AG09309 (cell line): ENCODE results near the gene CEACAM8.

ENCODE experiments used
- DNase-seq: peaks from one replicate; pipeline ENCODE4 v3.0.0-alpha.2; 2010; ENCODE audit warnings: low read depth
- H3K4me3 ChIP-seq: 2 replicates; pipeline ENCODE4 v1.5.1; 2011; ENCODE audit warnings: mild to moderate bottlenecking, low read depth, low read length, moderate library complexity; ENCODE audit not compliant: control insufficient read depth
- TF ChIP-seq, protein P1 (sequence below): IDR thresholded peaks from 2 replicates; pipeline ENCODE4 v1.5.1; 2011; ENCODE audit warnings: mild to moderate bottlenecking, low read depth, low read length, inconsistent platforms; ENCODE audit not compliant: insufficient read depth, control insufficient read depth; ENCODE audit errors: missing control alignments

CEACAM8 gene

DNA sequence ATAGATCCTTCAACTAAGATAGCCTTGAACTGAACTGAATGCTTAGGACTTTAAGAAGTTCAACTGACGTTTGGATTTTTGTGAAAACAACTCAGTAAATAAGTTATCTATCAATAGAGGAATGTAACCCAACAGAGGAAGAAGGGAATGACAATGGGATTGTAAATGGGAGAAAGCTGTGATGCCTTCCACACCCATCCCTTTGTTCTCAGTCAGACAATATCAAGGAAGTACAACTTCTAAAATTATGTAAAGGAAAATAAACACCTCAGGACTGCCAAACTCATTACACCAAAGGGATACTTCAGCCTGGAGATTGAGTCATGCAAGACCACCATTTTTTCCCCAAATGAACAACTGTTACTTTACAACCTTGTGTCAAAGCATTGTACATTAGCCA is 21.1 kb downstream of the CEACAM8 start:
- DNase-seq: no peak

DNA sequence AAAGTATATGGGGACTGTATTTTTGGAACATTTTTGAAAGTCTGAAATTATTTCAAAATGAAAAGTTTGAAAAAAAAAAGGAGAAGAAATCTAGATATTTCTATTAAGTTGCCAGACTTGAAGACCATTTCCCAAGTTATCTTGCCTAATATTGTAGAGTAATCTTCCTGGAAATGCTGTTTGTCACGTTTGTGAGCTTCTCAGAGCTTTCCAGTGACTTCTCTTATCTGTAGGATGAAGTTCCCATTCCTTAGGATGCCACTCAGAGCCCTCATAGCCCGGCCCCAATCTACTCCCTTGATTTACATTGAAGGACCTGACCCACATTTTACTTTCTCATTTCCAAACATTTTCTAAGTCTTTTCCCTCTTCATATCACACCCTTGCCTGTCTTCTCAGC is 23.6 kb downstream of the CEACAM8 start:
- TF ChIP-seq, protein P1, sequence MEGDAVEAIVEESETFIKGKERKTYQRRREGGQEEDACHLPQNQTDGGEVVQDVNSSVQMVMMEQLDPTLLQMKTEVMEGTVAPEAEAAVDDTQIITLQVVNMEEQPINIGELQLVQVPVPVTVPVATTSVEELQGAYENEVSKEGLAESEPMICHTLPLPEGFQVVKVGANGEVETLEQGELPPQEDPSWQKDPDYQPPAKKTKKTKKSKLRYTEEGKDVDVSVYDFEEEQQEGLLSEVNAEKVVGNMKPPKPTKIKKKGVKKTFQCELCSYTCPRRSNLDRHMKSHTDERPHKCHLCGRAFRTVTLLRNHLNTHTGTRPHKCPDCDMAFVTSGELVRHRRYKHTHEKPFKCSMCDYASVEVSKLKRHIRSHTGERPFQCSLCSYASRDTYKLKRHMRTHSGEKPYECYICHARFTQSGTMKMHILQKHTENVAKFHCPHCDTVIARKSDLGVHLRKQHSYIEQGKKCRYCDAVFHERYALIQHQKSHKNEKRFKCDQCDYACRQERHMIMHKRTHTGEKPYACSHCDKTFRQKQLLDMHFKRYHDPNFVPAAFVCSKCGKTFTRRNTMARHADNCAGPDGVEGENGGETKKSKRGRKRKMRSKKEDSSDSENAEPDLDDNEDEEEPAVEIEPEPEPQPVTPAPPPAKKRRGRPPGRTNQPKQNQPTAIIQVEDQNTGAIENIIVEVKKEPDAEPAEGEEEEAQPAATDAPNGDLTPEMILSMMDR: no peak
- no peak overlapping the region for H3K4me3 ChIP-seq
- DNase-seq: no peak

More for the DNA sequence above, 21.1 kb downstream of the CEACAM8 start:
- H3K4me3 ChIP-seq: no peak overlapping the region
- TF ChIP-seq, protein P1: no peak

DNA sequence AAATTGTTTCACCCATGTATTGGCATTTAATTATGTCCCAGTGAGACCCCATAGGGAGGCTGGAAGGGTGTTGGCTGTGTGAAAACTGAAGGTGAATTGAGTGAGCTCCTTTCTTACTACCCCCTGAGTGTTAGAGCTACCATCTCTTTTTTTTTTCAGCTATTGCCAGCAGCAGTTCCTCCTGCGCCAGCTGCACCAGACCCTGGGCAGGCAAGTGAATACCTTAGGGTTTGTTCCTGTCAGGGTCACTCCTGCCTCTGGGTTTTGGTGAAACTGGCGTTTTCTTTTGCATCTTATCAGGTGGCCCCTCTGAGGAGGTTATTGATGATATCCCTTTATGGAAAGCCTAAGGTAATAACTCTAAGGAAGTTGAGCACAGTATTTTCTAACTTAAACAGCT is 25.5 kb downstream of the CEACAM8 start:
- TF ChIP-seq, protein P1: no peak
- H3K4me3 ChIP-seq: no peak overlapping the region
- DNase-seq: no peak

GRCh38 chr19:42568006-42568405 is 26.7 kb downstream of the CEACAM8 start:
- no peak overlapping the region for H3K4me3 ChIP-seq
- TF ChIP-seq, protein P1: no peak
- no peak for DNase-seq

- TF ChIP-seq, protein P1: no peak
- H3K4me3 ChIP-seq: no peak overlapping the region
- no peak for DNase-seq
Measured at GRCh38 chr19:42567567-42567966, 27.2 kb downstream of the CEACAM8 start.

DNA sequence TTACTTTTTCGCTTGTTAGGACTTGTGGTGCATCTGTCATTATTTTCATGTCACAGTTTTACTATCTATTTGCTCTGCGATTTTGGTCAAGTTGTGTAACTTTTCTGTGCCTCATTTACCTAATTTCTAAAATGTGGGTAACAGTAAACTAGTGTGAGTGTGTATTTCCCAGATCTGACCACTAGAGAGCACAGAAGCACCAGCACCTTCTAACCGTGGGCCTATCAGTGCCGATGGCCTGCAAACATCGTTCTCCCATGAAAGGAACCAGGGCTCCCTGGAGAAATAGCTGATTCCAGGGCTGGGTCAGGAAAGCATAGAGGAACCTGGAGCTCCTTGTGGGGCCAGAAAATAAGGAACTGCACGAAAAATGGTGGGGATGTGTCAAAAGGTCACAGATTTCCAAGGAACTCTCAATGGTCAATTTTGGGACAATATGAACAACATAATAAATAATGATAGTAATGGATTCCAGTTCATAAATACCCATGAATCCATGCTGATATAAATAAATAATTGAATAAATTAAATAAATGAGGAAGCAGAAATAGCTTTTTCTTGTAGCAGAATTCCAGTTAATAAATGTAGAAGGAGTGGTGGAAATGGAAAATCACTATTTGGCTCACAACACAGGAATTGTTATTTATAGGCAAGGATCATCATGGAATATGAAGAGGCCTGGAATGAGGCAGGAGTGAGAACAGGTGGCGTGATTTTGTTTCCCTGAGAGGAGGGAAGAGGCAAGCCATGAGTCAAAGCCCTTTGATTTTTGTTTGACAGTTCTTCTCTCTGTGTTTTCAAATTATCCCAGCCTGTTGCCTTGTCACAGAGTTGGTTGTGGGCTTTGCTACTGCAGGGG is 31.1 kb downstream of the CEACAM8 start:
- H3K4me3 ChIP-seq: no peak overlapping the region
- DNase-seq: peak; percentile 10
- TF ChIP-seq, protein P1: peak; percentile 65
